Panc1 (cell line): ENCODE results near the gene FRK. TPM values are rescaled to one million over a fixed set of nuclear protein-coding genes. Genes with fewer than 3 reads are reported as not detected.

Experiments
- ATAC-seq: fragments of 200-7000 bp; cut with Tn5 transposase; 2 replicates; pipeline ENCODE4 v1.9.1; 2020; ENCODE audit warnings: mild to moderate bottlenecking, moderate library complexity
- BruUV-seq: library from RNA; stranded (reverse); fragments of 400-500 nt; replicated peaks from 2 replicates; lab custom pipeline; 2021; lab: Mats Ljungman, UMichigan
- CTCF ChIA-PET: fragments of 300-600 bp; sonication (Branson Sonifier 250); formaldehyde crosslinking; loops from one replicate; lab custom pipeline; 2022; ENCODE audit warnings: antibody characterized with exemption; lab: Charles Lee
- POLR2A ChIA-PET: fragments of 300-600 bp; sonication (Branson Sonifier 250); formaldehyde crosslinking; loops from one replicate; lab custom pipeline; 2022; ENCODE audit warnings: antibody characterized with exemption; lab: Charles Lee
- DNase-seq: peaks from one replicate; pipeline ENCODE4 v3.0.0-alpha.2; 2010; ENCODE audit warnings: low read depth, low spot score
- H3K27ac ChIP-seq: 2 replicates; pipeline ENCODE4 v1.5.1; 2011; ENCODE audit warnings: mild to moderate bottlenecking, low read length, inconsistent platforms
- H3K27me3 ChIP-seq: fragments of 200-500 bp; sonication (Bioruptor generic); 2 replicates; pipeline ENCODE4 v1.6.0; 2014; ENCODE audit warnings: low read length, inconsistent platforms; ENCODE audit not compliant: control insufficient read depth, insufficient read depth
- H3K36me3 ChIP-seq: fragments of 200-500 bp; sonication (Bioruptor generic); 2 replicates; pipeline ENCODE4 v1.5.1; 2014; ENCODE audit warnings: inconsistent platforms, mild to moderate bottlenecking, low read length, moderate library complexity; ENCODE audit not compliant: control insufficient read depth, insufficient read depth
- H3K4me1 ChIP-seq: 2 replicates; pipeline ENCODE4 v1.5.1; 2011; ENCODE audit warnings: inconsistent platforms, mild to moderate bottlenecking, low read length, moderate library complexity; ENCODE audit not compliant: control insufficient read depth, insufficient read depth
- H3K4me3 ChIP-seq, 2 experiments: 2 replicates each; pipeline ENCODE4 v1.5.1; 2011 to 2012; ENCODE audit warnings: low read depth in 2 of 2, low read length in 2 of 2, mild to moderate bottlenecking in 2 of 2, inconsistent platforms in 1 of 2, moderate library complexity in 1 of 2
- H3K9me3 ChIP-seq: fragments of 200-500 bp; sonication (Bioruptor generic); 2 replicates; pipeline ENCODE4 v1.5.1; 2014; ENCODE audit warnings: low read depth, mild to moderate bottlenecking, inconsistent platforms, low read length, moderate library complexity; ENCODE audit not compliant: control insufficient read depth, insufficient read depth
- CTCF ChIP-seq: fragments of 450-650 bp; IDR thresholded peaks from 2 replicates; pipeline ENCODE4 v1.5.1; 2017; ENCODE audit warnings: mild to moderate bottlenecking
- POLR2AphosphoS5 ChIP-seq: IDR thresholded peaks from 2 replicates; pipeline ENCODE4 v1.6.1; 2012; ENCODE audit warnings: mild to moderate bottlenecking, low read depth, low read length, moderate library complexity
- REST ChIP-seq, 2 experiments: IDR thresholded peaks; 2 replicates each; pipeline ENCODE4 v1.6.1; 2011 to 2012; ENCODE audit warnings: low read depth in 2 of 2, control low read depth in 1 of 2, low read length in 1 of 2, mild to moderate bottlenecking in 1 of 2, moderate library complexity in 1 of 2; ENCODE audit not compliant: insufficient read depth in 1 of 2
- SIN3A ChIP-seq: IDR thresholded peaks from 2 replicates; pipeline ENCODE4 v1.6.1; 2012; ENCODE audit warnings: low read depth, mild to moderate bottlenecking, low read length, moderate library complexity, borderline replicate concordance; ENCODE audit not compliant: insufficient read depth
- TCF7L2 ChIP-seq: IDR thresholded peaks from 2 replicates; pipeline ENCODE4 v1.6.1; 2011; ENCODE audit warnings: mild to moderate bottlenecking, low read depth, low read length, inconsistent platforms
- in situ Hi-C: cut with HindIII; loops from 2 replicates; pipeline ENCODE4 v1.10.0; 2016; ENCODE audit warnings: low sequenced_read_pairs, low pct_unique_long_range_greater_than_20kb
- intact Hi-C: fragments of 100-400 bp; cut with micrococcal nuclease; formaldehyde crosslinking; loops from one replicate; pipeline ENCODE4 v1.10.0; 2022; ENCODE audit not compliant: unreplicated experiment
- total RNA-seq: library from RNA; stranded (reverse); gene quantifications from one replicate; pipeline ENCODE4 v1.2.1, GENCODE V29; 2021; ENCODE audit not compliant: unreplicated experiment

Gene FRK
- total RNA-seq, 1 experiment from 2014 or later: 2.5 TPM

- H3K27ac ChIP-seq: no peak overlapping the region
- ATAC-seq (no peak), DNase-seq (no peak)
- no peaks in the 10 kb centered on the region for H3K4me1 ChIP-seq
- no peak overlapping the region for H3K4me3 ChIP-seq
- CTCF ChIA-PET: no interaction called here
- intact Hi-C loops: no loop called here
- POLR2A ChIA-PET: no interaction called here
- no peaks in the 10 kb centered on the region for H3K36me3 ChIP-seq
- in situ Hi-C loops: no loop called here
- no peaks in the 10 kb centered on the region for H3K9me3 ChIP-seq
- BruUV-seq: no TSS peak
- TF ChIP-seq REST (IDR thresholded peaks at IDR 0.05; ENCODE audit: insufficient read depth in 1 of 2, low read depth in 2 of 2, low read length in 1 of 2) (no peak), SIN3A (no peak), TCF7L2 (no peak), CTCF (no peak), POLR2AphosphoS5 (no peak)
- H3K27me3 ChIP-seq: no peaks in the 10 kb centered on the region
These were observed 26.4 kb downstream of the FRK start for GRCh38 chr6:116034327-116034726.

GRCh38 chr6:116033687-116034303 is 26.9 kb downstream of the FRK start:
- DNase-seq (no peak), ATAC-seq (no peak)
- H3K27me3 ChIP-seq: no peaks in the 10 kb centered on the region
- no TSS peak for BruUV-seq
- TF ChIP-seq TCF7L2: no peak
- no peak for TF ChIP-seq POLR2AphosphoS5
- no peak for TF ChIP-seq CTCF
- no peak for TF ChIP-seq SIN3A
- TF ChIP-seq REST (IDR thresholded peaks at IDR 0.05; ENCODE audit: insufficient read depth in 1 of 2, low read depth in 2 of 2, low read length in 1 of 2): no peak
- no peak overlapping the region for H3K27ac ChIP-seq
- in situ Hi-C loops (no loop called here), intact Hi-C loops (no loop called here)
- no peaks in the 10 kb centered on the region for H3K36me3 ChIP-seq
- ChIA-PET POLR2A (no interaction called here), CTCF (no interaction called here)
- H3K4me3 ChIP-seq: no peak overlapping the region
- H3K9me3 ChIP-seq: no peaks in the 10 kb centered on the region
- H3K4me1 ChIP-seq: no peaks in the 10 kb centered on the region
